HG02870 (cell line): ENCODE measurements around the gene NAV2.

ENCODE experiments used
- ATAC-seq: cut with Tn5 transposase; IDR thresholded peaks from one replicate; pipeline ENCODE4 v1.9.1; 2021; ENCODE audit warnings: mild to moderate bottlenecking, moderate library complexity; ENCODE audit not compliant: unreplicated experiment

Gene NAV2

DNA sequence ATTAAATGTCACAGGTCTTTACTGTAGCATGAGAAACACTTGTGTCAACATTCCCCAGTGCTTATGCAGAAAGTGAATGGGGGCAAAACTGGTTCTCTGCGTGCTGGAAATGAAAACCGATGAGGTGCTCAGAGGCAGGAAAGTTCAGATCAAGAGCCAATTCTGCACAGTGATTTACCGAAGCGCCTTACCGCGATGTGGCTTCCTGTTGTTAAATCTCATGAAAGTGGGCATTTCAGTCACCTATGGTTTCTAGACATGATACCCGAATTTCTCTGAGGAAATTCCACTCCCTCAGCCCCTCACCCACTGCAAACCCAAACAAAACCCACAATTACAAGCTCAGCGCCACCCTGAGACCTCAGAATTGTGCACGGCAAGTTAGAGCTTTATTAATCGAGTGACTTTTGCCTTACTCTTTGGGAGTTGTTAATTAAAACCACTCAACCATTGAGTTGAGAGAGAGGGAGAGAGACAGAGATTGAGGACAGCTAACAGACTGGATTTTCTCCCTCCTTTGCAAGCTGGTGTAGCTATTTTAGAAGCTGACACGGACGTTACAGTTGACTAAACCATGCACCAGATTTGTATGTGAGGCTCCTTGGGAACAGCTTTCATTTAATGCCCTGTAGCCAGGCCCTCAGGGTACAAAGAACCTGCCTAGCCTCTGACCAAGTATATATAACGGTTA, 251.2 kb downstream of the NAV2 start:
- ATAC-seq: no peak

DNA sequence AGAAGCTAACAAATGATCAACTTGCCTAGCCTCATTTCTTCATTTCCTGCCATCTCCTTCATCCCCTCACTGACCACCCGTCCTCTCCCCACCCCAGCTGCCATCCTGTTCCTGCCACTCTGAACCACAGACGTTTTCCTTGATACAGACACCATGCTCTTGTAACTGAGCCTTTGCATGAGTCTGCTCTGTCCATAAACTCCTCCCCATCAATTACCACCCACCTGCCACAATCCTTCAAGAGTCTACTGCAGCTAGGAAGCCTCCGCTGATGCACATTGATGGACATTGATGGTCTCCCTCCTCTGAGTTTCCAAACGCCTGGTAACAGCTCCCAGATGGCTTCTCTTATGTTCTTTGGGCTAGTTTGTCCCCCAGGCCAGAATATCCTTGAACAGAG, 253.8 kb downstream of the NAV2 start:
- no peak for ATAC-seq

DNA sequence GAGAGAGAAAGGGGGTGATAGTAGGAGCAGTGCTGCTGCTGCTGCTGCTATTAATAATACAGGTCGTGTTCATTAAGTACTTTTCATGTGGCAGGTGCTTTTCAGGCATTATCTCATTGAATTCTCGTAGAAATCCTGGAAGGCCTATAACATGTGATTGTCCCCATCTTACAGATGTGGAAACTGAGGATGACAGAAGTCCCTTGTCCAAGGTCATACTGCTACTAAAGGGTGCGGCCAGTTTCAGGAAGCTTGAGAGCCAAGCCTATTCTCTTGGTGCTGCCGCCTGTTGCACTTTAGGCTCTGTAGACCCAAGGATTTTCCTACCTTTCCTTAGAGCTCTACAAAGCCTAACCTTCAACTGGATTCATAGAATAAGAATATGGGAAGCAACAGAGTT, 254.3 kb downstream of the NAV2 start:
- ATAC-seq: no peak

DNA sequence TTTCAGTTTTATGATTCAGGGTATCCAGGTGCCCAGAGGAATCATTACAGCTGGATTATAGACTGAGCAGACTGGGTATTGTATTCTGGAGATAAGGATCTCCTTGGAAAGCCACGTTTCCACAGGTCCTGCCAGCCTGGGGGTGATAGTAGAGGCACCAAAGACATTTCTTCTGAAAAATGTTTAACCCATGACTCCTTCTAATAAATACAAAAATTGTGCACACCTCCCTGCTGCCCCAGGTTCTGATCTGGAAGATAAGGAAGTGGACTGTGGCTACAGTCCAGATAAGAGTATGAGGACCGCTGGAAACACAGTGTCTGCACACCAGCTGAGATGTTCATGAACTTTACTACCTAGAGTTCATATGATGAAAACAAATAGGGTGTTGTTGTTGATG, 255.2 kb downstream of the NAV2 start:
- ATAC-seq: no peak

DNA sequence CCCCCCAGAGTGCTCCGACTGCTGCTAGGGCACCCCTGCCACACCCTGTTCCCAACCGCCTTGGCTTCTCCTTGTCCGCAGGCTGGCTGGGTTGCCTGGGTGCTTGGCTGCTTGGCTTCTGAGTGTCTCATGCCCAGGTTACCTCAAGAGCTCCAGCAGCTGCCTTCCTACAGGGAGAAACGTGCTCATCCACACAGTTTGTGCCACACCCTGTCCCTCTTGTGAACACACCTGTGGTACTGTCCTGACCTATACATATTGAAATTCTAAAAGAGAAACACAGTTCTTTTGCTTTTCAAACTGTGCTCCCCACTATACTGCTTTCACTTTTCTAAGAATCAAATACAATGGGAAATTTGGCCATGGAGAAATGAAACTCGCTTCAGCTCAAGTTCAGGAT, 256.2 kb downstream of the NAV2 start:
- ATAC-seq: no peak

DNA sequence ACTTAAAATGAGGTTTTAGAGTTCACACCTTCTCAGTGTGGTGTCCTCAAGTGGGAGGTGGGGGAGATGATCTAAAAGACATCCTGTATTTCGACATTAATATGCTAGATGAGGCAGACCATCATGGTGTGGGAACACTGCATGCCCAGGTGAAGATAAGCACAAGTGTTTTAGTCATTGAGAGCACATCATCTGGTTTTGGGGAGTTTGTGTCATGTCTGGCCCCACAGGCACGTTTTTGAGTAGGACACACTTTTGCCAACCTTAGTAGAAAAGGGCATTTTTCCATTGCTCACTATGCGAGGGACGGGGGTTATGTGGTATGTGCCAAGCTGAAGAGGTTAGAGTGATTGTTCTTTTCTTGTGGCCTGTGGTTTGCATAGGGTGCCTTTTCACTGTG, 258.3 kb downstream of the NAV2 start:
- no peak for ATAC-seq

DNA sequence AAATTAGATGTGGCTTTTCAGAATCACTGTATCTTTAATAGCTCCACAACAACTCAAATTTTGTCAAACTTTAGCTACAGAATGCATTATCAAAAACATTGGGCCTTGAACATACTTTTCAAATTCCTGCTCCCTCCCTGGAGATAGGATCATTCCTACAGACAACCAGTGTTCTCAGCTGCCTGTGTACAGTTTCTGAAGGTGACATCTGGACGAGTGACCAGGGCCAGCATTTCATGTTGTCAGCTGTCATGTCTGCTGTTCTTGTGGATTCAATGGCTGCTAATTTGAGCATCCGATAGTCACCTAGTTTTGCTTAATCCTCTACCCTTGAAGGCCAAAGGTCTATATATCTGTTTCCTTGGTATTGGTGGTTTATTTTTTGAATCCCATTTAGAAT, 259.5 kb downstream of the NAV2 start:
- no peak for ATAC-seq

DNA sequence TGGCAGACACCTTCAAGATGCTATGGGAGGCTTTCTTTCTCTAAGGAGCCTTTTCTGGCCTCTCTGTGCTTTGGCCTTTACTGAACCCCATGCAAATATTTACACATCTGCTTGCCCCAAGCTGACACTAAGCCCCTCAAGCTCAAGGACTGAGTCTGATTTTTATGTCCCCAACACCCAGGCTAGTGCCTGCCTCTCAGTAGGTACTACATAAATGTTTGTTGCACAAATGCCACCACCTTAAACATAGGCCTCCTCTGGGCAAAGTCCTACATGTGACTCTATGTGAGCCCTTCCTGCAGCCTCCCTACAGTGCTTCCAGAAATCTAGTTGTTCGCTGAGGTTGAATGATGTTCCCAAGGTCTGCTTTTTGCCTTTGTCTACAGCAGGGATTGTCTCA, 260.0 kb downstream of the NAV2 start:
- ATAC-seq: no peak

DNA sequence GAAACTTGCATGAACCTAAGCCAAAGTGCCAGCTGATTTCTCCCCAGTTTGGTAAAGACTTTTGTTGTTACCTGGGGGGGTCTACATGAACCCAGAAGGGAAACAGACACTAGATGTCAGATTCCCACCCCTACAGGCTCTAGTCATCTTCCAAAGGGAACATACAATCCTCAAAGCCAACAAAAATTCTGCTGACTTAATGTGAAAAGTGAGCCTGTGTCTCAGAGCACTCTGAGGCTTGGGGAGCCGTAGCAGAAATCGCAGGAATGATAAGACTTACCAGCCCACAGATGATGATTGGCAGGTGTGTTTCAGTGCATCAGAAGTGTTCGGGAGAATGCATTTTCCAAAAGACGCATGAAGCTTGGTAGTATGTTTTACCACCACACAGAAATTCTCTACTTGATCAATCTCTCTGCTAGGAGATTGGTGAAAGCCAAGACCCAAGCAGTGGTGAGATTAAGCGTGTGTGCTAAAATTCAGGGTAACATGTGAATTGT, 260.5 kb downstream of the NAV2 start:
- ATAC-seq: no peak

DNA sequence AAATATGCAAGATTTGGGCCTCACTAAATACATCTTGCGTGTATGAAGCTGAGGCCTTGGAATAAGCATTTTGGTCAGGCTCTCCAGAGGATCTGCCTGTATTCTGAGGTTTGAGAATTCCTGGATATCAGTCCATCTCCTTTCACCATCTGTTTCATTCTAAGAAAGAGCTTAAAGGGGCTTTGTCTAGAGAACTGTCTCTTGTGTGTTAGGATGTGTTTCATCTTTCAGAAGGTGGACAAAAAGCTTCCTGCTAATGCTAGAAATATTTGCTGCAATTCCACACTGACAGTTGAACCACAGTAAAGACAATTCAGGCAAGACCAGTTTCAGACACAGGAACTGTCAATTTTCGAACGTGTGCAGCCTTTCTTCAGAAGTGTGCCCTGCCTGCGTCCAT, 262.2 kb downstream of the NAV2 start:
- ATAC-seq: no peak

DNA sequence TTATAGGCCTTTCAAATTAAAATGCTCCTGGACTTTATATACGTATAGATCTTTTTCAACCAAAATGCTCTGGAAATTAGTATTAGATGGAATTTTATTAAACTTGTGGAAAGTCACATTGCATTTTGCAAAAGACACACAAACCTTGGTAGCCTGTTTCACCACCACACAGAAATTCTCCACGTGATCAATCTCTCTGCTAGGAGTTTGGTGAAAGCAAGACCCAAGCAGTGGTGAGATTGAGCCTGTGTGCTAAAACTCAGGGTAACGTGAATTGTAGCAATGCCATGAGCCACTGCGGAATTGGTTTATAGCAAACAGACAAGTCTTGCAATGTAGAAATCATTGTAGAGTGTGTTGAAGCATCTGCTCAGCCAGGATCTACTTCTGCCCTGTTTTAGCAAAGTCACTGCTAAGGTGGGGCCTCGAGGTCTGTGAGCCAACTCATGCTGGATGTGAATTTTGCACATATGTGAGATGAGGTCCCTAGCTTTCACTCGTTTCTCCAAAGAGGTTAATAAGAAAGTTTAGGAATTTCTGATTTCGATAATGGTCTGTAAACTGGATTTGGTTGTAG, 262.9 kb downstream of the NAV2 start:
- ATAC-seq: no peak

DNA sequence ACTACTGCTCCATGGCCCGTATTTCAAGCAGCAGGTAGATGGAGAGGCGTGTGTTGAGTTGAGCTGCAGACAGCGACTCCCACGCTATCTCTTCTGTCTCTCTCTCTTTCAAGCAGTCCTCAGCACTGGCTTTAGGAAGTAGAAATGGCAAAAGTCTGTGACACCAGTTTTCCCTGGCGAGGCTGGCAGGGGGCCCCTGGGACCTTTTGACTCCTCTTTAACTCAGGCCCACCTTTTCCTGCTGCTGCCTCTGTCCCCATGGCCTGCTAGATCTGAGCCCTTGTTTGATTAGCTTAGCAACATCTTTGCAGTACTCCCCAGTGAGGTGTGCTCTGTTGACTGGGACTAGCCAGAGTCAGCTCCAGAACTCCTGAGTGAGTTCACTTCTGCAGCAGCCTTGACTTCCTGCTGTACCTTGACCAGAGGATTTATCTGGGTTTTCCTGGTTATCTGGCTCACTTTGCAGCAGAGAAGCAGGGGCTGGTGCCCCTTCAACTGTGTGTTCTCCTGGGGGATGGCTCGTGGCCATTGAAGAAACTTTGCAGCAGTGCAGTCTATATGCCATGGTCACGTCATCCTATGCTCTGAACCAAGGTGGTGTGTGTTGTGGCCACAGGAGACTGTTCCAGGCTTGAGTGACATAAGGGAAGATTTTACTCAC, 263.8 kb downstream of the NAV2 start:
- no peak for ATAC-seq

DNA sequence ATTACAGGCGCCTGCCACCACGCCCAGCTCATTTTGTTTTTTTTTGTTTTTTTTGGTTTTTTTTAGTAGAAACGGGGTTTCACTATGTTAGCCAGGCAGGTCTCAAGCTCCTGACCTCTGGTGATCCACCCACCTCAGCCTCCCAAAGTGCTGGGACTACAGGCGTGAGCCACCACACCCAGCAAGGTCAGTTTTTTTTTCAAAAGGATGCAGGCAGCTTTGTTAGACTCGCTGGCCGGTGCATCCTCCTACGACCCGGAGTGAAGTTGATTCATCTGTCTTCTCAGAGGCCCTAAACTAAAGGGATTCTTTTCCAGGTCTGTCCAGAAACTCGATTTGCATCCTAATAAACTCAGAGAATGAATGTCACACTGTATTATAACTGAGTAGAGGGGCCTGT, 265.3 kb downstream of the NAV2 start:
- ATAC-seq: no peak

DNA sequence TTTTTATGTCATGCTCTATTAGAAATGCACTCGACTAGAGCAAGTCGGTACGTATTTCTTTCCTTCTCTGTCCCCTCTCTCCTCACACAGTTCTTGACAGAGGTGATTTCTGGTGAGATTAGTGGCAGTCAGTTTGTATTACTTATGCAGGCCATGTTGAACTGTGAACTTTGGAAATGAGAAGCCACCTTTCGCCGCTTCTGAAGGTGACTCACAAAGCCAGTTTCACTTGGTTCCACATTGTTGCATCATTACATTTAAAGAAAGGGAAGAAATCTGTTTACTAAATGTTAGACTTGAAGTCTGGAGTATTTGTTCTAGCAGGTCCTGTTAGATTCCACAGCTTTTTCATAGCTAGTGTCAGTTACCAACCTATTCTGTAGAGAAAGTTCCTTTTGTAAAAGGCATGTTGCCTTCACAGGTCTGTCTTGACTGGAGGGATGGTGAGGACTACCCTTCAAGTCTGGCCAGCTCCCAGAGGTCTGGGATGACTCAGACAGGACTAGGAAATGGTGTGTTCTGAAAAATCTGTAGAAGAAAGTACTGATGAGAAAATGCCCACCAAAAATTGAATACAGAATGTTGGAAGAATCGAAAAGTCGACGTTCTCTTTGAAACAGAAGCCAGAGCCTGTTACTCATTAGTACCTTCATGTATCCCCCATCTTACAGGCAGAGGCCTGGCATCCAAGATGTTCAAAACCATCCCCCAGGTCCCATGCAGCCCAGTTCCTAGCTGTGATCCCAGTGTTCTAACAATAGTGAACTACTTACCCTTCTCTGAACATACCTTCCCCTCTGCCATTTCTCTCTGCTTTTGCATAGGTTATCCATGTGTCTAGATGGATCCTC, 266.3 kb downstream of the NAV2 start:
- ATAC-seq: peak; percentile 84

DNA sequence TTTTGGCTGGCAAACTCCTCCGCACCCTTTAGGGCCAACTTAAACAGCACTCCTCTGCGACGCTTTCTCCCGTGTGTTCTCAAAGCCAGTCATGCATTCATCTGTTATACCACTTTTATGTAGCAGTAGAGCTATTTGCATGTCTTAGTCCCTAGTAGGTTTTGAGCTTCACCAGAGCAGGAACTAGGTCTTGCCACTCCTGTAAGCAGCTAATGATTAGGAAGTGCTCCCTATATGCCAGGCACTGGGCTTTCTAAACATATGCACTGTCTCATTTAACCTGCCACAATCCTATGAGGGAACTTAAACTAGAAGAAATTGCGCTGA, 266.8 kb downstream of the NAV2 start:
- peak; percentile 67 for ATAC-seq

DNA sequence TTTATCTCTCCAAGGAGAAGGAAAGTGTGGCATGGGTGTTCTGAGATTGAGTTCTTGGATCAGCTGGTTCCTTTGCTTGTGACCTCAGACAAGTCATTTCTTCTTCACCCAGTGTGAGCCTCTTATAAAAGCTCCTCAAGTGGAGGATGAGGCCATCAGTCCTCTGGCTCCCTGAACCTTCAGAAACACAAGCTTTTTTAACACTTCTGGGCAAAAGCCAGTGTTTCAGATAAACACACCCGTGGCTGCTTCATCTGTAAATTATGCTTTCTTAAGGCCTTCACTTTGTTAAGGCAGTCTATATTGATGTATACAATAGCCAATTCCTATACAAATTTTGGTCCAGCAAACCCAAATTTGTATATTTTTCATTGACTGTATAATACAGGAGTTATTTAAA, 267.8 kb downstream of the NAV2 start:
- no peak for ATAC-seq

DNA sequence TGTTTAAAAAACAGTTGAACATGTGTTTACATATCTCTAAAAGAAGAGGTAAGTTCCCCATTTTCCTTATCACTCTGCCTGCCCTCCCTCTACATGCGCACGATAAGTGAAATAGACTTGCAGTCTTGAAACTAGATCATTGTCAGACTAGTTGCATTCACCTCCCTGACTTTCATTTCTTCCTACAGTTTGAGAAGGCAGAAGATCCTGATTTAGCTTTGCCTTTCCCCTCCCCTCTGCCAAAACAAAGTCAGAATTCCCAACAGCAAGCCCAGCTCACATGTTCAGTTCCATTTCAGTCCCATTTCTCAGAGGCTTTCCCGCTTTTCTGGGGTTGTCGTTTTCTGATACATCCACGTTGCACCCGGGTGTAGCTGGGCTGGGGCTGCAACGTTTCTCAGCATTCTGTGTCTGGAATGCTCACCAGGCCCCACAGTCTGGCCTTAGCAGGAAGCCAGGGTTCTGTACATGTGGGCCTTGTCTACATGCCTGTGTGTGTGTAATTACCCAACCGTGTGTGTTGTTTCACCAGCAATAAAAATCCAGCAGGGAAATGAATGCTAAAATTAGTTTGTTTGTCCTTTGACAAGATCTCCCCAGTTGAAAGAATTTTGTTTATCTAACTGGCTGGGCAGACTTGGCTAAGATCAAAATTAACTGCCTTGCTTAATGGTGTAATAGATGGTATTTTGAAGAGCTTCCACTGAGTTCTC, 268.5 kb downstream of the NAV2 start:
- ATAC-seq: no peak

DNA sequence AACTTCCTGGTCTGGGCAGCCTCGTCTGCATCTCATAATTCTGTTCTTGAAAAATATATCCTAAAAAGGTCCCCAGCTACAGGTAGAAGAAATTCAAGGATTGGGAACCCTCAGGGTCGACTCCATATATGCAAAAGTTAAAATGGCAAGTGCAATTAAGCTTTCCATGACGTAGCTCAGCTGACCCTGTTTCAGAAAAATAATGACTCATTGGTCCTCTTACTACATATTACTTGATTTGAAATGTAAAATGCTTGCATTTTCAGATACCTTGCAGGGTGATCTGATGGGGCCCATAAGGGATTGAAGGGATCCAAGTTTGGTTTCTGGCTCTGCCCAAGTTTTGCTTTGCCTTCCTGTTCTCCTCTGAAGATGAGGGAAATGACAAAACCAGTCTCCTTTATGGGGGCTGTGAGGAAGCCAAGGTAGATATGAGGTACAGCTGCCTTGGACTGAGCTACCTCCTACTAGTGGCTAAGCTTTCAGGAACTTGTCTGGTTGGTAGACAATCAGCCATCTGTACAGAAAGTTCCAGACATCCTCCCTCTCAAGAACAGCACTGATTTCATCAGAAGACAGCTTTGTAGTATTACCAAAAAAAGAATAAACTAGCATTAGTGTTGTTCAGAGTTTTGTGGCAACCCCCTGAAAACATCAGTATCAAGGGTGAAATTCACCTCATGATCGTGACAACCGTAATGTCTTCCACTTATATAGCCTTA, 270.3 kb downstream of the NAV2 start:
- no peak for ATAC-seq

DNA sequence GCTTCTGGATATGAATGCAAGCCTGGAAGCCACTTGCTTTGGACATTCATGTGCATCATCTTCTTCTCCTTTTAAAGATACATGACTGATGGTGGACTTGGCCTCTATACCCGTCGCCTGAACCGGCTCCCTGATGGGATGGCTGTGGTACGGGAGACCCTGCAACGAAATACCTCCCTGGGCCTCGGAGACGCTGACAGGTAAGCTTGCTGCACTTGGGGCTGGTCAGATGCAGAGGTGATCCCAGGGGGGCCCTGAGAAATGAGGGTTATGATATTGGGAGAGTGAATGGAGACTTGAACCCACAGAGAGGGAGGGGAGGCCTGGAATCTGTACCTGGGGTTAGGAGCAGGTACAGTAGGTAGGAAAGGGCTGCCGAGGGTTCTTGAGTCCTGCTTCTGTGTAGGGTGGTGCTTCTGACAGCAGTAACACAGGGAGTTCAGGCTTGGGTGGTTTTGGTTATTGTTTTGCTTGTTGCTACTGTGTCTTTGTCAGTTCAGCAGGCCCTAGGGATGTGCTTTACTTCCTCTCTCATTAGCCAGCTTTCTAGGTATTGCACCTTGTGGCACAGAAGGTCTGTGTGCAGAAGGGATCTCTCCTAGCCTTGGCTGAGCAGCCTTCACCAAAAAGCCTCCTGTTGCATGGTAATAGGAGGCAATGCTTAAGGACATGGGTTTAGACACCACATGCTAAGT, 271.6 kb downstream of the NAV2 start:
- no peak for ATAC-seq

DNA sequence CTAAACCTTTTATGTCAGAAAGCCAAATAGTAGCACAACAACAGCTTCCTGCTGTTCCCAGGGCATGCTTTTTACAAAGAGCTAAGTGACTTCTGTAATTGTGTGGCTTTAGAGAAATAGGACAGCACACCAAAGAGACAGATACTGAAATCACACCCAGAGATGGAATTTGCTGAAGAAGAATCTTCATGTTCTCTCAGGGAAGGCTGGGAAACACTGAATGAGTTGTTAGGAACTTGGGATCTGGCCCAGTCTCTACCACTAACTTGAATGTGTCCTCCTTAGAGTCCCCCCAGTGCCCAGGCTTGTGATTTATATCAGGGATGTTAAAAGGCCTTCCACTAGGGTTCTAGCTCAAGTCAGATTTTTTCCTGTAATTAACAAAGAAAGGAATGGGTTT, 272.5 kb downstream of the NAV2 start:
- ATAC-seq: no peak
